ENCODE results near the gene SYTL2.

GRCh38 chr11:85857098-85857497 is 46.2 kb upstream of the SYTL2 start:
- no peak for TF ChIP-seq CTCF (IDR thresholded peaks at IDR 0.05)
- no peak for TF ChIP-seq POLR2A (IDR thresholded peaks at IDR 0.05)

All from adrenal gland (tissue), 5 donors.